HG03571 (cell line): ENCODE results near the gene HSPB9.
A peak's percentile ranks its signal among the peaks of the same experiment; 100 is the strongest.

Experiments
- ATAC-seq: cut with Tn5 transposase; IDR thresholded peaks from one replicate; pipeline ENCODE4 v1.9.1; 2021; ENCODE audit not compliant: unreplicated experiment

The HSPB9 gene

GRCh38 chr17:42118126-42118510 is 4.5 kb upstream of the HSPB9 start:
- ATAC-seq, result no peak

DNA sequence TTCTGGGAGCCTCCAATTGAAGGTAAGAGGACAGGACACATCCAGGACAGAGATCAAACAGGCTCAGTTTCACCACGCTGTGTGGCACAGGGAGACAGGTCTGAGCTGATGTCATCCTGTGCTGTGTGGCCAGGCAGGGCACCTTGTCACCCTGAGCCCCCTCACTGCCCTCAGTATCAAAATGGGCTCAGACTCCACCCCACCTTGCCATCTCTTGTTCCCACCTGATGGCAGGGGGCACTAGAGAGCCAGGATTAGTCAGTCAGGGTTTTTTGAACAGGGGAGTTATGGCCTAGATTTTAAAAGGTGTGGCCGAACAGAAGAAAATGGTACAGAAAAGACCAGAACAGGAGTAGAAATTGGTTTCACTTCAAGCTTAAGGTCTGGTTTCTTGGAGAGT is 4.1 kb upstream of the HSPB9 start:
- no peak for ATAC-seq

DNA sequence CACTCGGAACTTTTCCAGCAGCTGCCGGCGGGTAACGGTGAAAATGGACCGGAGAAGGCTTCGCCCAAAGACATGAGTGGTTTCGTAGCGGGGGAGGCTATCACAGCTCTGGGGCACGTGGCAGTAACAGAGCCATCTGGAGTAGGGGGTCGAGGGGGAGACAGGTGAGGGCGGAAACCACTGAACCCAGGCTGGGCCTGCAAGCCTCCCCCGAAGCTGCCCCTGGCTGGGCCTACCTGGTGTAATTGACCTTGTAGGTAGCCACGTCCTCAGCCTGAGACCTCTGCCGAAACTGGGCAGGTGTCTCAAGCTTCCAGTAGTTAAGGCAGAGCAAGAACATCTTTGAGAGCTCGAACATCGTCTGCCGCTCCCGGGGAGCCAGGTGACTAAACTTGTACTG is 3.3 kb upstream of the HSPB9 start:
- no peak for ATAC-seq

DNA sequence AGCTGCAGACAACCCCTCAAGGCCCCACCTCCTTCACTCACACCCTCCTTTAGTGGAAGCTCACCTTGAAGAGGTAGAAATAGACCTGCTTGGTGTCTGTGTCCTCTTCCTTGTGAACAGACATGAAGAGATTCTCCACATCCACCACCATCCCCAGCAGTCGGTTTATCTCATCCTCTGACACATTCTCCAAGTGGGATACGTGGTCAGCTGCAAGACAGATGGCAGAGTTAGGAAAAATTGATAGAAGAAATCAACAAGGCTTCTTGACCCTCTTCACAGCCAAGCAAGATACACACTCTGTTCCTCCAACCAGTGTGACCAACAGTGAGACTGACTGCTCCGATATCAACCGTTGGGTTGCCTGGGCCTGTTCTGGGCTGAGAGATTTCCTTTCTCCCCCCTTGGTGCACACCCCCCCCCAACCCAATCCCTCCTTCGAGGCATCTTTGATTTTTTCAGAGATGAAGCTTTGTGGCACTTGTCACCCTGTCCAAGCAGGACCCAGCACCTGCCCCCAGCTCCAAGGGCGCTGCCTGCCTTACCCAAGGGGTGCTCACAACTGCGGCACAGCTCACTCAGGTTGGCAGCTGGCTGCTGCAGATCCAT is 2.3 kb upstream of the HSPB9 start:
- ATAC-seq, result no peak

GRCh38 chr17:42120770-42121769 is 1.5 kb upstream of the HSPB9 start, which contains the start of gene KAT2A:
KAT2A (minus strand) TSS chr17:42121367; CDS start chr17:42121304, 63 bp downstream.
- ATAC-seq, result peak; percentile 54

DNA sequence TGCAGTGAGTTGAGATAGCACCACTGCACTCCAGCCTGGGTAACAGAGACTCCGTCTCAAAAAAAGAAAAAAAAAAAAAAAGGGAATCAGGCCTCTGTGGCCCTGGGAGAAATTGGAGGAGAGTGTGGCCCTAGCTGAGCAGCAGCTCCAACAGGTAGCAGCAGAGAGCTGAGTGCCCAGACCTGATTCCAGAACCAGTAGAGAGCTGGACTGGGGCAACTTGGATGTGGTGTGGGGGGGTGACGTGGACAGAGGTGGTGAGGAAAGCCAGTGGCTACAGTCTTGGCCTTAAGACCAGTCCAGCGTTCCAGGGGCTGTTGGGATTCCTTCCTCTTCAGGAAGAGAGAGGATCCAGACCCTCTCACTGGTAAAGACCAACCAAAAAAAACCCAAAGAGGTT is 1.7 kb downstream of the HSPB9 start:
- ATAC-seq, result no peak

DNA sequence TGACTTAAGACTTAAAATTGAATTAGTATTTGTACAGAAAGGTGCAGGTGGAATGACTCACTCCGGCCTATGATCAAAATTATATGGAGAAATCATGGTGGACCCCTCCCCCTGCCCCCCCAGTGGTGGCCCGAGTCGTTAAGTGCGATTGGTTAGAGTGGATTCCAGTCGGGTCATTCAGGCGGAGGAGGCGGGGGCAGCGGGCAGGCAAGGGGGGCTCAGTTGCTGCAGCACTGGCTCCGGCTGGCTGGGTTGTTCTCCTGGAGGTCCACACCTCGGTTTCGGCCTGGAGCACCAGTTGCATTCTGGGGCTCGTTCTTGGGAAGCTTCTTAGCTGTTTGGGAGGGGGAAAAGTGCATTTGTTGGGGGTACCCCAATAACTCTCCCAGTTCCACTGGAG is 3.0 kb downstream of the HSPB9 start:
- no peak for ATAC-seq

GRCh38 chr17:42126836-42127235 is 4.2 kb downstream of the HSPB9 start:
- ATAC-seq, result no peak

DNA sequence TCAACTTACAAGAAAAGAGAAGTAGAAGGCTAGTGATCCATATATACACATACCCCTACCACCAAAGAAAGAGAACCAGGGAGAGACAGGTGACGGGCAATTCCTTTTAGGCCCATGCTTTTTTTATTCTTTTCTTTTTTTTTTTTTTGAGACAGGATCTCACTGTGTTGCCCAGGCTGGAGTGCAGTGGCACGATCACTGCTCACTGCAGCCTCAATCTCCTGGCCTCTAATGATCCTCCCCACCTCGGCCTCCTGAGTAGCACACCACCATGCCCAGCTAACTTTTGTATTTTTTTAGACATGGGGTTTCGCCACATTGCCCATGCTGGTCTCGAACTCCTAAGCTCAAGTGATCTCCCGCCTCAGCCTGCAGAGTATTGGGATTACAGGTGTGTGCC is 4.8 kb downstream of the HSPB9 start:
- ATAC-seq, result no peak

- no peak for ATAC-seq
Measured at GRCh38 chr17:42129109-42129837, 6.7 kb downstream of the HSPB9 start.

DNA sequence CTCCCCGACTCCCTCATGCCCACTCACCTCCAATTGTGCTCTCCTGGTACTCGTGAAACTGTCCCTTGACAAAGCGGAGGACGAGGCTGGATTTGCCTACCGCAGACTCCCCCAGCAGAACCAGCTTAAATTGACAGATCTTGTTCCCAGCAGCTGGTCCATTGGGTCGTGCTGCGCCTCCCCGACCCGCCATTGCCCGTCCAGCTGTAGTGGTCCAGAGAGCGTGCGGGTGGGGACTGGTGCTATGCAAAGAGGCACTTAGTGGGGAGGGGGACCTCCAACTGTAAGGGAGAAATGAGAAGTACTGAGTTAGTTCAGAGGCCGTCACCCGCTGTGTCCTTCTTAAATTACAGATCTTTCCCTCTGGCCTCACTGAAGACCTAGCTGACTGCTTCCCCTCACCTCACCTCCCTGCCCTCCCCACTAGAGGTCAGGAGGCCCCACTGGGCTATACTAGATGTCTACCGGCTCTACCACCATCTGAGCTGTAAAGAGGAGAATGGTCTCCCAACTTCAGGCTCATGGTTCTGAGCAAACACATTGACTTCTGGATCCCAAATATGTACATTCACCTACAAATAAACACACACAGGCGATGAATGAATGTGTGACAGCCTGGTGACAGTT is 7.8 kb downstream of the HSPB9 start:
- no peak for ATAC-seq

DNA sequence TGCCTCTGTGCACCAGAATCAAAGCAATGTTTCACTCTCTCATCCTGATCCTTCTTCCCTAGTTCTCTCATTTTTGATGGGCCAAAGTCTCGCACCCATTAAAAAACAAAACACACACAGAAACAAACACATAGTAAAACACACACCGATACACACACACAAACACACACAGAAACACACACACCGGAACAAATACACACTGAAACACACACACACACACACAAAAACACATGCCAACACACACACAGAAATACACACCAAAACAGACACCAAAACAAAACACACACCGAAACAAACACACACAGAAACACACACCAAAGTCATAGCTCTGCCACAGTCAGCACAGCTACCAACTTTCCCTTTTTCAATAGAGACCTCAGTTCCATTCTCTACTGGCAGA is 8.6 kb downstream of the HSPB9 start:
- no peak for ATAC-seq

DNA sequence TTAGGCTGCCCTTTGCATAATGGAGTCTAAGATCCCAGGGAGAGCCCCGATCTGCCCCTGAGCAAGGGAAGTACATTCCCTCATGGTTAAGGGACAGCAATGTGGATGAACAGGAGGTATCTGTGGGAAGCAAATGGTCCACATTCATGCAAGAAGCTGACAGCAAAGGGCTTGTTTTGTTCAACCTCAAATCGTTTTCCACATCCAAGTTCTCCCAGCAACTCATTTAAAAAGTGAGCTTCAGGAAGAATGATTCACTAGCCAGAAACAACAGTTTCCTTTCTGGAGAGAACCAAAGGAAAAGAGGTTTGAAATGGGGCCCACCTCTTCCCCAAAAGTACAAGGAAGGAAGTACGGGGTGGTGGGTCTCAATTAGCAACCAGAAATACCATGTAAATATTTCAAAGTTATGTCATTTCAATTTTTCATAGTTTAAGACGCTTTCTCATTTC is 9.4 kb downstream of the HSPB9 start:
- no peak for ATAC-seq

DNA sequence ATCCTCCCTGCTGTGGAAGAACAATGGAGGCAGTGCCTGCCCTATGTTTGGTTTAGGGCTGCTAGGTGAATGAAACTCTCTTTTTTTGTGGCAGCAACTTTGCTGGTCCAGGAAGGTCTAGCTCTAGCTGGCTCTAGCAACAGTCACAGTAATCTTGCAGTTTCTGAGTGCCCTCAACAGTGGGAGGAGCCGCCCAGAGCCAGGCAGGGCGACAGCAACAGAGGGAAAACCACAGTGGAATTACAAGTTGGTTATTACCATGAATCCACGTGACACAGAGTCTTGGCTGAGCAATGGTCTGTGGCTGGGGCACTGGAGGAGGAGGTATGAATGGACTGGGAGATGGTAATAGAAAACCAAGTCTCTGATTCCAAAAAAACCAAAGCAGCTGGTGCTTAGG is 10.3 kb downstream of the HSPB9 start:
- no peak for ATAC-seq

- ATAC-seq, result no peak
Measured at GRCh38 chr17:42133461-42134041, 10.9 kb downstream of the HSPB9 start.

GRCh38 chr17:42135151-42135550 is 12.5 kb downstream of the HSPB9 start:
- ATAC-seq, result no peak

DNA sequence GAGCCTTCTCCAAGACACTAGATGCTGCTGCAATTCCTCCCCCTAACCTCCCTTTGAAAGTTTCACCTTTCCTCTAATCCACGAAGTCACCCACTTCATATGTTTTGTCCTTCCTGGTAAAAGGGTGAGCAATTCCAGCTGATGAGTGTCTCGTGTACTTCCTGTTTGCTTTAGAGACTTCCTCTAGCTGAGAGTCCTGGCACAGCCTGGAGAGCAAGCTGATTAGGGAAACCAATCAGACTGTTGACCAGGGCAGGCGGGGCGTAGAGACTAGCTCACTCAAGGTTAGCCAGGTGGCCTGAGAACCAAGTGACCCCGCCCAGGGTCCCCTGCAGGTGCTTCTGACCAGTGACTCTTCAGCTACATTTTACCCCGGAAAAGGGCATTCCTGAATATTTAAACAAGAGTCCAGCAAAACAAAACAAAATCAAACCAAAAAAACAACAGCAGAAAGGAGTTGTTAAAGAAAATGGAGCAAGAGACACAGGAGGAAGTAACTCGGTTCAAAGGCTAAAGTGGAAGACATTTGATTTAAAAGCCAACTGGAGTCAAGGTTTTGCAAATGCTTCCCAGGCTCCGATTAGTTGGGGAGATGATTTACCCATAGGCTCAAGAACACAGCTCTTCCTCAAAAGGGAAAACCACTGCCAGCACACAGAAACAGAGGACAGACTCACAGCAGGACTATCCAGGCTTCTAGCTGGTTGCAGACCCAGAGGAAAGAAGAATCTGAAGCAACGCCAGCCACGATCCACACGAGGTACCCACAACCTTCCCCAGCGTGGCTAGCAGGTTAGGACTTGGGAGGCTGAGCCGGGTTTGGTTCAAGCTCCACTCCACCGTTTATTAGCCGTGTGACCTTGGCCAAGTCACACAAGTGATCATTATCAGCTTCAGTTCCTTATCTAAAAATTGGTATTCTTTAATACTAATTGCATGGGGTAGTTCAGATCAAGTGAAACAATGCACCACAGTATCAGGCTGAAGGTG is 13.4 kb downstream of the HSPB9 start:
- no peak for ATAC-seq

DNA sequence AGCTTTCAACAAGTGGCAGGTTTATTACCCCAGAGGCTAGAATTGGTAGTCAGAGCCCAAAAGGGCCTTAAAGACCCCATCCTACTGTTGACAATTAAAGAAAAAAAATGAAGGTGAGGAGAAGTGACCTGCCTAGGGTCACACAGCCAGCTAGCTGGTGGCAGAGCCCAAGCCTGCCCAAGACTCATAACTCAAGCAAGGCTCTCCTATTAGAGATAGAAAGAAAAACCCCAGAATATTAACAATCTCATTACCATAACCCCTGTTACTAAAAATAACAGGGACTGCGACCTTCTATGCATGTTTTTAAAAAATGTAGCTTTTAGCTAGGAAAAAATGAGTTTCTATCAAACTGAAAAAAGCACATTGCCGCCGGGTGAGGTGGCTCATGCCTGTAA is 14.0 kb downstream of the HSPB9 start:
- ATAC-seq, result no peak

GRCh38 chr17:42138749-42139492 is 16.3 kb downstream of the HSPB9 start:
- ATAC-seq, result no peak
